ENCODE results near the gene SSX2IP.
"Not testable (repeated sequence)": the region's sequence is repeated elsewhere in the genome, so short reads cannot be mapped to it uniquely, and the experiment has no call there.

The SSX2IP gene

GRCh38 chr1:84677415-84678099 is 12.7 kb downstream of the SSX2IP start:
- no peak for DNase-seq (ENCODE audit: low read depth in 1 of 2, low spot score in 1 of 2)

- no peak for DNase-seq (ENCODE audit: low read depth in 1 of 2, low spot score in 1 of 2)
Observed at GRCh38 chr1:84675631-84676030, 14.6 kb downstream of the SSX2IP start.

- DNase-seq (ENCODE audit: low read depth in 1 of 2, low spot score in 1 of 2): no peak
Observed at GRCh38 chr1:84675106-84675505, 15.2 kb downstream of the SSX2IP start.

GRCh38 chr1:84674705-84675104 is 15.6 kb downstream of the SSX2IP start:
- no peak for DNase-seq (ENCODE audit: low read depth in 1 of 2, low spot score in 1 of 2)

- DNase-seq (ENCODE audit: low read depth in 1 of 2, low spot score in 1 of 2): no peak
Observed at GRCh38 chr1:84674021-84674420, 16.2 kb downstream of the SSX2IP start.

- DNase-seq (ENCODE audit: low read depth in 1 of 2, low spot score in 1 of 2): no peak
Observed at GRCh38 chr1:84672080-84672854, 18.0 kb downstream of the SSX2IP start.

GRCh38 chr1:84669831-84670230 is 20.4 kb downstream of the SSX2IP start:
- no peak for DNase-seq (ENCODE audit: low read depth in 1 of 2, low spot score in 1 of 2)

- DNase-seq (ENCODE audit: low read depth in 1 of 2, low spot score in 1 of 2): no peak
Observed at GRCh38 chr1:84668185-84668584, 22.1 kb downstream of the SSX2IP start.

- no peak for DNase-seq (ENCODE audit: low read depth in 1 of 2, low spot score in 1 of 2)
Observed at GRCh38 chr1:84665703-84666317, 24.5 kb downstream of the SSX2IP start.

GRCh38 chr1:84653130-84653677 is 37.1 kb downstream of the SSX2IP start:
- DNase-seq (ENCODE audit: low read depth in 1 of 2, low spot score in 1 of 2): no peak

- DNase-seq (ENCODE audit: low read depth in 1 of 2, low spot score in 1 of 2): no peak
Observed at GRCh38 chr1:84644472-84644871, 45.8 kb downstream of the SSX2IP start.

GRCh38 chr1:84643183-84643582 is 47.1 kb downstream of the SSX2IP start:
- no peak for DNase-seq (ENCODE audit: low read depth in 1 of 2, low spot score in 1 of 2)

GRCh38 chr1:84642774-84643173 is 47.5 kb downstream of the SSX2IP start:
- DNase-seq (ENCODE audit: low read depth in 1 of 2, low spot score in 1 of 2): no peak

- not testable (repeated sequence) for DNase-seq (ENCODE audit: low read depth in 1 of 2, low spot score in 1 of 2)
Observed at GRCh38 chr1:84639731-84640130, 50.5 kb downstream of the SSX2IP start.

- DNase-seq (ENCODE audit: low read depth in 1 of 2, low spot score in 1 of 2): no peak
Observed at GRCh38 chr1:84635429-84635828, 54.8 kb downstream of the SSX2IP start.

GRCh38 chr1:84634536-84635205 is 55.6 kb downstream of the SSX2IP start:
- DNase-seq (ENCODE audit: low read depth in 1 of 2, low spot score in 1 of 2): no peak

GRCh38 chr1:84632673-84633434 is 57.4 kb downstream of the SSX2IP start:
- DNase-seq (ENCODE audit: low read depth in 1 of 2, low spot score in 1 of 2): no peak

GRCh38 chr1:84632137-84632536 is 58.1 kb downstream of the SSX2IP start:
- DNase-seq (ENCODE audit: low read depth in 1 of 2, low spot score in 1 of 2): no peak

- DNase-seq (ENCODE audit: low read depth in 1 of 2, low spot score in 1 of 2): no peak
Observed at GRCh38 chr1:84624876-84625275, 65.4 kb downstream of the SSX2IP start.

GRCh38 chr1:84621553-84621952 is 68.7 kb downstream of the SSX2IP start:
- DNase-seq (ENCODE audit: low read depth in 1 of 2, low spot score in 1 of 2): no peak
